Erythroblast (primary cell): Measurements from ENCODE around the gene SLC35G6.
"Not testable (repeated sequence)": the region's sequence is repeated elsewhere in the genome, so short reads cannot be mapped to it uniquely, and the experiment has no call there.

Experiments
- DNase-seq, 2 experiments: peaks; one replicate each; lab custom pipeline; 2025; lab: John Stamatoyannopoulos, UW
- GATA1 ChIP-seq: IDR thresholded peaks from 2 replicates; pipeline ENCODE4 v1.6.1; 2011; ENCODE audit warnings: low read depth, mild to moderate bottlenecking, control low read depth, low read length, moderate library complexity
- POLR2A ChIP-seq: IDR thresholded peaks from 2 replicates; pipeline ENCODE4 v1.6.1; 2011; ENCODE audit warnings: mild to moderate bottlenecking, low read length

The SLC35G6 gene

DNA sequence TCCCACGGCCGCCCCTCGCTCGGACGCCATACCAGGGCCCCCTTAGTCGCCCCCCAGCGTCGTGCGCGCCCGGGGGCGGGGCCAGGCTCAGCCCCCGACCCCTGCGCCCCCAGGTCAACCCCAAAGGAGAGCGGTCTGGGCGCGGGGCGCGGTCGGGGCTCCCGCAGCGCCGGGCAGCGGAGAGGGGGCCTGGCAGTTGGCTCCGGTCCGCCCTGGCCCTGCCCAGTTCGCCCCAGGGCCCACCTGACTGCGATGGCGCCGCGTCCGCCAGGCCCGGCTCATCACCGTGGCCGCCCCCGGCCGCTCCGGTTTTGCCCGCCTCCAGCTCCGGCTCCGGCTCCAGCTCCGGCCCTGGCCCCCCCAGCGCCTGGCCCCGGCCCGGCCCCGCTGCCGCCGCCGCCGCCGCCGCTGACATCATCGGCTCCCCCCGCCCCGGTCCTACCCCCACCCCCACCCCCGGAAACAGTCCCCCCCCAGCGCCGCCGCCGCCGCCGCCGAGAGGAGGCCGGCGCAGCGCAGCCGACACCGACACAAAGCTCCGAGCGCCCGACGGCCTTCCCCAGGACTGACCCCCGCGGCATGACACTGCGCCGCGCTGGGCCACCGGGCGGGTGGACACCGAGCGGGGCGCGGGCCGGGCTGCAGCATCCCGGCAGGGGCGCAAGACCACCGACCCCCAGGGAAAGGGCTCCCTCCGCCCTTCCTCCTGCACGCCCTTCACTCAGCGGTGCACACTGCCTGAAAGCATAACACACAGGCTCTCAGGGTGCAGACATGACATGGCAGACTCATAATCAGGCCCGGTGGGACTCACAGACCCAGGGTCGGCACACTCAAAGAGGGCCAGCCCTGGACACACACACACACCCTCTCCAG, 1.8 kb upstream of the SLC35G6 start, which contains the start of gene ZBTB4:
TSS of gene ZBTB4 (minus strand) at position 419 of the 876 bp plus-strand sequence. CDS start 12,830 bp downstream, outside the sequence.
- TF ChIP-seq GATA1: no peak
- TF ChIP-seq POLR2A: peak; percentile 32
- peak; percentile 81 to 85 for DNase-seq

DNA sequence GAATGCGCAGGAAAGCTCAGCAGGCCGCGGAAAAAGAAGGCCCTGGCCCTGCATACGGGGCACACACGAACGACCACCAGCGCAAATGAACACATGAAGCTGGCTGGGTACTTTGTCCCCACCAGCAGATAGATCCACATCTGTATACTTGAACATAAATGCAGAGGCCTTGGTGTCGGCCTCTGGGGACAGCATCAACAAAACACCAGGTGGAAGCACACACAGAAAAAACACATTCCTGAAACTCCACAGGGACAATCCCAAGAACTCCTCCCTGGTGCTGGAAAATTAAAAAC, 1.2 kb upstream of the SLC35G6 start:
- DNase-seq: no peak
- TF ChIP-seq POLR2A (no peak), GATA1 (no peak)

DNA sequence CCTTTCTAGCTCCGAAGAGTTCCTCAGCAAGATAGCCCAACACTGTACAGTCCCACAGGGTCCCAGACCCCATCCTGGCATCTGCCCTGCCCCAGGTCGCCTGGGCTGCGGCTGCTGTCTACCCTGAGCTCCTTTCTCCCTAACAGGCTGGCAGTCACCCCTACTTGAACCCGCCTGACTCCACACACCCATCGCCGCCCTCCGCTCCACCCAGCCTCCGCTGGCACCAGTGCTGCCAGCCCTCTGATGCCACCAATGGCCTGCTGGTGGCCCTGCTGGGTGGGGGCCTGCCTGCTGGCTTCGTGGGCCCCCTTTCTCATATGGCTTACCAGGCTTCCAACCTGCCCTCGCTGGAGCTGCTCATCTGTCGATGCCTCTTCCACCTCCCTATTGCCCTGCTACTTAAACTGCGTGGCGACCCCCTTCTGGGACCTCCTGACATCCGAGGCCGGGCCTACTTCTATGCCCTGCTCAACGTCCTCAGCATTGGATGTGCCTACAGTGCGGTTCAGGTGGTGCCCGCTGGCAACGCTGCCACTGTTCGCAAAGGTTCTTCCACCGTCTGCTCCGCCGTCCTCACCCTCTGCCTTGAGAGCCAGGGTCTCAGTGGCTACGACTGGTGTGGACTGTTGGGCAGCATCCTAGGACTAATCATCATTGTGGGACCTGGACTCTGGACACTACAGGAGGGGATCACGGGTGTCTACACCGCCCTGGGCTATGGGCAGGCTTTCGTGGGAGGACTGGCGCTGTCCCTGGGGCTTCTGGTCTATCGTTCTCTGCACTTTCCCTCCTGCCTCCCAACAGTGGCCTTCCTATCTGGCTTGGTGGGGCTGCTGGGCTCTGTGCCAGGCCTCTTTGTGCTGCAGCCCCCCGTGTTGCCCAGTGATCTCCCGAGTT, 846 bp downstream of the SLC35G6 start:
- not testable (repeated sequence) for DNase-seq

DNA sequence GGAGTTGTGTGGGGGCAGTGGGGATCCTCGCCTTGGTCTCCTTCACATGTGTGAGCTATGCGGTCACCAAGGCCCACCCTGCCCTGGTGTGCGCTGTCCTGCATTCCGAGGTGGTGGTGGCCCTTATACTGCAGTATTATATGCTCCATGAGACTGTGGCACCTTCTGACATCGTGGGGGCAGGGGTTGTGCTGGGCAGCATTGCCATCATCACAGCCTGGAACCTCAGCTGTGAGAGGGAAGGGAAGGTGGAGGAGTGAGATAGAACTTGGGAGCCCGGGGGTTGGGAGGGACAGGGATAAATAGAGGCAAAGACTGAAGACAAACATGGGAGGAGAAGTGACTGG, 1.5 kb downstream of the SLC35G6 start:
- peak in 1 of 2 experiments; percentile 46 for DNase-seq

DNA sequence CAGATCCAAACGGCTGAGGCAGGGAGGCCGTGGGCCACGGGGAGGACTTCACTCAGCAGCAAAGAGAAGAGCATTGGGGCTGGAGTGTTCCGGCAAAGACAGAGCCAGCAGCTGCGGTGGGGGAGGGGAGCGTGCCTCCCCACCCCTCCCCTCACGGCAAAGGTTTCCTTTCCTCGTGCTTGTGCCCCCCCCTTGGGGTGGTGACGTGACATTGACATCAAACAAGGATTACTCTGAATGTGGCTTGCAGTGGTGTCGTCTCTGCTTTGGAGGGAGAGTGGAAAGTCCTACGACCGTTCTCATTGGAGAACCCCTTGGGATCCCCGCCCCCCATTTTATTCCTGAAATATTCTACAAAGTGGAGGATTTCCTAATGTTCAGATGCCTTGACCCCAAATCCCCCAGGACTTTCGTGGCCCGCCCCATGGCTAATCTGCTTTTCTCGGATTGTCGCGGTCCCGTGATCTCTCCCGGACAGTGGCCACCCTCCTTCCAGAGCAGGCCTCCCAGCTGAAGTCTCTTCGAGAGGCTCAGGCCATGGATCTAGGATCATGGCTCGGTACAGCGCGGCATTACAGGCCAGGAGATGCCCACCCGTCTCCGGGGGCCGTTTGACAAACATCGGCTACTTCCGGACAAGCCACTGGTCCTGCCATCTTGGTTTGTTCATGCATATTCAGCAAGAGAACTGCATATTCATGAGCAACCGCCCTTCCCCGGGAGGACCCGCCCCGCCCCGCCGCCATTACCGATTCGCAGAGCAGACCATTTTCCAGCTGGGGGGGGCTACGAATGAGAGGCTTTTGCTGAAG, 2.2 kb downstream of the SLC35G6 start:
- TF ChIP-seq GATA1 (no peak), POLR2A (no peak)
- DNase-seq: peak; percentile 97 to 99

DNA sequence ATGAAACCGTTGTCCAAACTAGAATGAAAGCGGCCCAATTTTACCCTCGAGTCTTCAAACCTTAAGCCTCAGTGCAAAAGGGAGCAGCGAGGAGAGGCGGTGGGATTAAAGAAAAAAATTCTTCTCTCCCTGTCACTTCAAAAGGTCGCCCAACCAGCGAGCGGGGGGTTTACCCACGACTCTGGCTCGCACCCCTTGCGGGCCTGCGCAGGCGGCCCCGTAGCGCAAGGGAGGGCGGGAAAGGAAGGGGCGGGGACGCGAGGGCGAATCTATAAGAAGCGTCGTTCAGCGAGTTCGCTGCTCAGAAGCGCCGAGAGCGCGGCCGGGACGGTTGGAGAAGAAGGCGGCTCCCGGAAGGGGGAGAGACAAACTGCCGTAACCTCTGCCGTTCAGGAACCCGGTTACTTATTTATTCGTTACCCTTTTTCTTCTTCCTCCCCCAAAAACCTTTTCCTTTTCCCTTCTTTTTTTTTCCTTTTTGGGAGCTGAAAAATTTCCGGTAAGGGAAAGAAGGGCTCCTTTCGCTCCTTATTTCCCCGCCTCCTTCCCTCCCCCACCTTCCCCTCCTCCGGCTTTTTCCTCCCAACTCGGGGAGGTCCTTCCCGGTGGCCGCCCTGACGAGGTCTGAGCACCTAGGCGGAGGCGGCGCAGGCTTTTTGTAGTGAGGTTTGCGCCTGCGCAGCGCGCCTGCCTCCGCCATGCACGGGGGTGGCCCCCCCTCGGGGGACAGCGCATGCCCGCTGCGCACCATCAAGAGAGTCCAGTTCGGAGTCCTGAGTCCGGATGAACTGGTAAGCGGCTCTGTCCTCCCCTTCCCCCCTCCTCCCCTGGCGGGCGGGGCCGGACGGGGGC, 3.0 kb downstream of the SLC35G6 start, which contains the start of gene POLR2A:
TSS of gene POLR2A (plus strand) at position 300 of the 852 bp plus-strand sequence.
- DNase-seq: peak; percentile 98 to 99
- TF ChIP-seq POLR2A (peak; percentile 100), GATA1 (no peak)

DNA sequence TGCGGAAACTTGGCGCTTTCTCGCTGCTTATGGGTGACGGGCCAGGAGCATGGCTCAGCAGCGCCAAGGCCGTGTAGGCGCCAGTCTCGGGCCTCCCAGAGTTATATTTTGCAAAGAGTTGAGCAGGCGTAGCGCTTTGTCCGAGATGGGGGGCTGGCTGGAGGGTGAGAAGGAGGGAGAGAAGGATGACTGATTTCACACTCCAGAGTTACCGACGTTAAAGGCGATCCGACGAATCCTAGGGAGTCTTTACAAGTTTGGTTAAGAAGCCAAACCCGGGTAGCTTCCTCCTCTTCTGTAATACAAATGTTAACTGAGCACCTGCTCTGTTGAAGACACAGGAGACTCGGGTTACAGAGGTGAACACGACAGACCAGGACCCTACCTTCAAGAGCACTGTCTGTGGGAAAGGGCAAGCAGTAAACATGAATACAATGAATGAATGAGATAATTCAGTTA, 3.7 kb downstream of the SLC35G6 start:
- TF ChIP-seq GATA1: no peak
- no peak for TF ChIP-seq POLR2A
- DNase-seq: no peak

DNA sequence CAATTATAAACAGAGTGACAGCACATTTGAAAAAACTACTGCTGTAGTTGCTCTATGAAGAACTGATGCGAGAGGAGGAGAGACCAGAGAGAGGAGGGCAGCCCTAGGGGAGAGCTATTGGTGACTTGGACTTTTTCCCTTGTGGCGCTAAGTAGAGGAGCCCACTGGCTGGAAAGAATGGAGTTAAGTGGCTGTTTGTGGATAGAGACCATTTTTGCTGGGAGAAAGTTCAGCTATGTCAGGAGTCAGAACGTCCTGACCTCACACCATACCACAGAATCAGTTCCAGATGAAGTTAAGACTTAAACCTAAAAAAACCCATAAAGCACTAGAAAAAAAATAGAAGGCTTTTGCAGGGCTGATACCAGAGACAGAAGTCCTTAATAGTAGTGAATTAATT, 4.9 kb downstream of the SLC35G6 start:
- peak in 1 of 2 experiments; percentile 54 for DNase-seq

DNA sequence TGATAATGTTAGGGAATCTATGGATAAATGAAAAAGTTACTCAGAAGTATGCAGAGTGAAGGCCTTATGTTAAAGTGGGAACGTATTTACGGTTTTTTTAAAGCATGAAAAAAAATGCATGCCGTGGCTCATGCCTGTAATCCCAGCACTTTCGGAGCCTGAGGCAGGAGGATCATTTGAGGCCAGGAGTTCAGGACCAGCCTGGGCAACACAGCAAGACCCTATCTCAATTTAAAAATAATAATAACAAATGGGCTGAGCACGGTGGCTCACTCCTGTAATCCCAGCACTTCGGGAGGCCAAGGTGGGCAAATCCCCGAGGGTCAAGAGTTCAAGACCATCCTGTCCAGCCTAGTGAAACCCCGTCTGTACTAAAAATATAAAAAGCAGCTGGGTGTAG, 8.9 kb downstream of the SLC35G6 start:
- TF ChIP-seq GATA1 (no peak), POLR2A (no peak)
- DNase-seq: no peak

More for the DNA sequence above, 4.9 kb downstream of the SLC35G6 start:
- TF ChIP-seq POLR2A (no peak), GATA1 (no peak)

DNA sequence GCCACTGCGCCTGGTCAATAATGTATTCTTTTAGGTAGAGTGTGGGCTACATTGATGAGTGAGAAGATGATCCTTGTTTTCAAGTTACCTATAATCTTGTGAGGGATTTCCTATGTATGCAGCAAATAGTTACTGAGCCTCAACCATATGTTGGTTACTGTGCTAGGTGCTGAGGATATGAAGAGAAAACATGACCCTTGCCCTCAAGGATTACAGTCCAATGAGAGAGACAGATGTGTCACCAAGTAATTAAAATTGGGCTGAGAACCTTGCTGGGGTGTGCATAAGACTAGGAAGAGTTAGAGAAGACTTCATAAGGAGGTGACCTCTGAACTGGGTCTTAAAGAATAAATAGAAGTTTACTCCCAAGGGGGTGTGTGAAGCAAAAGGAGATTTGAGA, 10.3 kb downstream of the SLC35G6 start:
- TF ChIP-seq POLR2A: no peak
- DNase-seq: no peak

DNA sequence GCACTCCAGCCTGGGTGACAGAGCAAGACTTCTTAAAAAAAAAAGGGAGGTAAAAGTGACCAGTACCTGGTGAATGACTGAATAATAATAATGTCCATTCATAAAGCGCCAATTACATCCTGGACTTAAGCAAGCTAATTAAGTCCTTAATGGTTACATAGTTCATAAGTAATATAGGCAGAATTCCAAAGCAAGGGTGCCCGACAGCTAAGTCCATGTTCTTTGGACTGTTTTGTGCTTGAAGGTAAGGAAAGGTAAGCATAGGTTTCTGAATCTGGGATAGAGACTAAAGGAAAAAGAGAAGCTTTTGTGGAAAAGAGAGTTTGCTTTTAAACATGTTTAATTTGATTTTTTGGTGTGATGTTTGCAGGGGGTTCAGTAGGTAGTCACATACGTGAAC, 12.7 kb downstream of the SLC35G6 start:
- DNase-seq: no peak
- TF ChIP-seq POLR2A: no peak
- no peak for TF ChIP-seq GATA1

DNA sequence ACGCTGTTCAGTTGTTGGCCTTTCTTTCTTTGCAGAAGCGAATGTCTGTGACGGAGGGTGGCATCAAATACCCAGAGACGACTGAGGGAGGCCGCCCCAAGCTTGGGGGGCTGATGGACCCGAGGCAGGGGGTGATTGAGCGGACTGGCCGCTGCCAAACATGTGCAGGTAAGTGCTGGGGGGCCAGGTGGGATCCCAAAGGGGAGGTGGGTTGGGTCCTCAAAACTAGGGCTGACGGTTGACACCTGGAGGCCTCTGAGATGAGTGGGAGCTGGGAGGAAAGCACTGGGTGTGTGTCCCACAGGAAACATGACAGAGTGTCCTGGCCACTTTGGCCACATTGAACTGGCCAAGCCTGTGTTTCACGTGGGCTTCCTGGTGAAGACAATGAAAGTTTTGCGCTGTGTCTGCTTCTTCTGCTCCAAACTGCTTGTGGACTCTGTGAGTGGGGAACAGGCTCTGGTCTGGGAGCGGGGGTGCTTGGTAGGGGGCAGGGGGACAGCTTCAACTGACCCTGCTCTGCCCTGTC, 14.7 kb downstream of the SLC35G6 start:
- TF ChIP-seq GATA1: no peak
- TF ChIP-seq POLR2A: no peak
- DNase-seq: no peak
